ENCODE measurements around the gene DAAM1.

The DAAM1 gene

GRCh38 chr14:59294662-59294992 is 106.2 kb downstream of the DAAM1 start:
- no peak for DNase-seq

- DNase-seq = no peak
Measured at GRCh38 chr14:59295951-59296350, 107.5 kb downstream of the DAAM1 start.

- no peak for DNase-seq
Measured at GRCh38 chr14:59296508-59296907, 108.0 kb downstream of the DAAM1 start.

- no peak for DNase-seq
Measured at GRCh38 chr14:59297071-59297776, 108.8 kb downstream of the DAAM1 start.

GRCh38 chr14:59299731-59300130 is 111.3 kb downstream of the DAAM1 start:
- no peak for DNase-seq

GRCh38 chr14:59301354-59301753 is 112.9 kb downstream of the DAAM1 start:
- DNase-seq = peak; percentile 37

- no peak for DNase-seq
Measured at GRCh38 chr14:59302313-59302712, 113.8 kb downstream of the DAAM1 start.

GRCh38 chr14:59303216-59303615 is 114.7 kb downstream of the DAAM1 start:
- no peak for DNase-seq

GRCh38 chr14:59305231-59305630 is 116.8 kb downstream of the DAAM1 start:
- DNase-seq = no peak

GRCh38 chr14:59305836-59306555 is 117.5 kb downstream of the DAAM1 start:
- no peak for DNase-seq

- DNase-seq = no peak
Measured at GRCh38 chr14:59306775-59307174, 118.3 kb downstream of the DAAM1 start.

- DNase-seq = no peak
Measured at GRCh38 chr14:59308086-59308485, 119.6 kb downstream of the DAAM1 start.

GRCh38 chr14:59308673-59309072 is 120.2 kb downstream of the DAAM1 start:
- no peak for DNase-seq

GRCh38 chr14:59309291-59309900 is 120.9 kb downstream of the DAAM1 start:
- DNase-seq = no peak

- no peak for DNase-seq
Measured at GRCh38 chr14:59310633-59311032, 122.2 kb downstream of the DAAM1 start.

- no peak for DNase-seq
Measured at GRCh38 chr14:59311723-59312122, 123.3 kb downstream of the DAAM1 start.

- DNase-seq = no peak
Measured at GRCh38 chr14:59313144-59313651, 124.7 kb downstream of the DAAM1 start.

GRCh38 chr14:59313658-59314608 is 125.5 kb downstream of the DAAM1 start:
- no peak for DNase-seq

GRCh38 chr14:59314953-59315599 is 126.6 kb downstream of the DAAM1 start:
- no peak for DNase-seq

- no peak for DNase-seq
Measured at GRCh38 chr14:59316151-59316830, 127.8 kb downstream of the DAAM1 start.

- DNase-seq = no peak
Measured at GRCh38 chr14:59317346-59317745, 128.9 kb downstream of the DAAM1 start.
